HG03442 (cell line): ENCODE data around the gene ALPI.
"Not testable (repeated sequence)": the region's sequence is repeated elsewhere in the genome, so short reads cannot be mapped to it uniquely, and the experiment has no call there.

Experiments used
- ATAC-seq: cut with Tn5 transposase; IDR thresholded peaks from one replicate; pipeline ENCODE4 v1.9.1; 2021; ENCODE audit warnings: mild to moderate bottlenecking, moderate library complexity; ENCODE audit not compliant: unreplicated experiment

The ALPI gene

GRCh38 chr2:232441147-232441651, 14.8 kb upstream of the ALPI start:
- ATAC-seq = no peak

- ATAC-seq = not testable (repeated sequence)
Measured at GRCh38 chr2:232441922-232442321, 14.0 kb upstream of the ALPI start.

GRCh38 chr2:232442431-232442830, 13.5 kb upstream of the ALPI start:
- ATAC-seq = not testable (repeated sequence)

GRCh38 chr2:232443047-232443446, 12.9 kb upstream of the ALPI start:
- not testable (repeated sequence) for ATAC-seq

- not testable (repeated sequence) for ATAC-seq
Measured at GRCh38 chr2:232443669-232444408, 12.1 kb upstream of the ALPI start.

GRCh38 chr2:232444409-232445148, 11.4 kb upstream of the ALPI start:
- ATAC-seq = no peak

- not testable (repeated sequence) for ATAC-seq
Measured at GRCh38 chr2:232445149-232445885, 10.6 kb upstream of the ALPI start.

- not testable (repeated sequence) for ATAC-seq
Measured at GRCh38 chr2:232446266-232446777, 9.6 kb upstream of the ALPI start.

GRCh38 chr2:232447091-232447620, 8.8 kb upstream of the ALPI start:
- no peak for ATAC-seq

GRCh38 chr2:232447638-232448303, 8.2 kb upstream of the ALPI start:
- no peak for ATAC-seq

GRCh38 chr2:232448304-232448690, 7.7 kb upstream of the ALPI start:
- ATAC-seq = no peak

GRCh38 chr2:232449964-232450363, 6.0 kb upstream of the ALPI start:
- no peak for ATAC-seq

- ATAC-seq = not testable (repeated sequence)
Measured at GRCh38 chr2:232451645-232452044, 4.3 kb upstream of the ALPI start.

- no peak for ATAC-seq
Measured at GRCh38 chr2:232454630-232455029, 1.3 kb upstream of the ALPI start.

- no peak for ATAC-seq
Measured at GRCh38 chr2:232456296-232457120, 555 bp downstream of the ALPI start.

- no peak for ATAC-seq
Measured at GRCh38 chr2:232457121-232458011, 1.4 kb downstream of the ALPI start.

- no peak for ATAC-seq
Measured at GRCh38 chr2:232458051-232458660, 2.2 kb downstream of the ALPI start.
